ENCODE measurements around the gene PSENEN.

PSENEN gene

DNA sequence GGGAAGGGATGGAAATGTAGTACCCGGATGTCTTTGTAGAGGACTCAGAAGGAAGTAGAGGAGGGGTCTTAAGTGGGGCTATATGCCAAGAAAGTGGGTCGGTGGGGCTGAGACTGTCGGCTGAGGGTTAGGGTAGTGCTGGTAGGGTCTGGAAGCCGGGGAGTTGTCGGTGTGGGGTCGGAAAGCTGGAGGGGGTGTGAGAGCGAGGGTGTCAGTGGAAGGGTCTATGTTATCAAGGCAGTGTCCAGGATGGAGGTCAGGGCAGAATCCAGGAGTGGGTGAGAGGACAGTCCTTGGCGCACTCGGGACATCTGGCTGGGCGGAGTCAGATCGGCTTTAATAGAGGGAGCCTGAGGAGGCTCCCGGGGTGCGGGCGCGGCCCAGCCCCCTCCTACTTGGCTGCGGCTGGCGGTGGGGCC lies 9.7 kb downstream of the PSENEN start:
- TF ChIP-seq ZBTB8A (tag by site-specific recombination; IDR thresholded peaks at IDR 0.05) (no peak), GLIS2 (tag by site-specific recombination; IDR thresholded peaks at IDR 0.05) (0 out of 2 replicates have a peak, but pooled peaks have one; percentile 20), PATZ1 (tag by site-specific recombination; IDR thresholded peaks at IDR 0.05) (0 out of 2 replicates have a peak, but pooled peaks have one; percentile 9), ZNF311 (tag by site-specific recombination; IDR thresholded peaks at IDR 0.05; ENCODE audit: borderline replicate concordance) (no peak), ZIC2 (tag by site-specific recombination; IDR thresholded peaks at IDR 0.05) (0 out of 2 replicates have a peak, but pooled peaks have one; percentile 11), ZNF76 (tag by site-specific recombination; IDR thresholded peaks at IDR 0.05; ENCODE audit: borderline replicate concordance, low read depth) (no peak), ZBTB7A (tag by site-specific recombination; IDR thresholded peaks at IDR 0.05; ENCODE audit: low read depth) (peak; percentile 71; the same call in 1 of the 2 replicates)
- H3K9me3 ChIP-seq (ENCODE audit: control insufficient read depth, insufficient read depth, low read depth, low read length), result no peaks in the 10 kb centered on the region
- no peak overlapping the region for H3K4me3 ChIP-seq (ENCODE audit: low read depth, low read length)
- H3K27ac ChIP-seq (ENCODE audit: extremely low read depth, low read depth, low read length), result no peak overlapping the region
- H3K4me1 ChIP-seq (ENCODE audit: control insufficient read depth, insufficient read depth, low read length), result peaks cover 15% of the 10 kb centered on the region
- peaks cover 49 to 58% of the 10 kb centered on the region in 2 experiments for H3K36me3 ChIP-seq (ENCODE audit: control insufficient read depth in 2 of 2, insufficient read depth in 1 of 2, low read length in 2 of 2)
- ChIA-PET CTCF (interaction anchor here (1.3 kb wide), 1 partner anchor 10 kb away, joined by 3 read pairs; the partner anchor contains the start of genes PSENEN and U2AF1L4), POLR2A (interaction anchor here (0.7 to 3.0 kb wide), 2 partner anchors 10 to 15 kb away, joined by 4 to 53 read pairs; partner anchors contain the start of genes PSENEN and U2AF1L4)

DNA sequence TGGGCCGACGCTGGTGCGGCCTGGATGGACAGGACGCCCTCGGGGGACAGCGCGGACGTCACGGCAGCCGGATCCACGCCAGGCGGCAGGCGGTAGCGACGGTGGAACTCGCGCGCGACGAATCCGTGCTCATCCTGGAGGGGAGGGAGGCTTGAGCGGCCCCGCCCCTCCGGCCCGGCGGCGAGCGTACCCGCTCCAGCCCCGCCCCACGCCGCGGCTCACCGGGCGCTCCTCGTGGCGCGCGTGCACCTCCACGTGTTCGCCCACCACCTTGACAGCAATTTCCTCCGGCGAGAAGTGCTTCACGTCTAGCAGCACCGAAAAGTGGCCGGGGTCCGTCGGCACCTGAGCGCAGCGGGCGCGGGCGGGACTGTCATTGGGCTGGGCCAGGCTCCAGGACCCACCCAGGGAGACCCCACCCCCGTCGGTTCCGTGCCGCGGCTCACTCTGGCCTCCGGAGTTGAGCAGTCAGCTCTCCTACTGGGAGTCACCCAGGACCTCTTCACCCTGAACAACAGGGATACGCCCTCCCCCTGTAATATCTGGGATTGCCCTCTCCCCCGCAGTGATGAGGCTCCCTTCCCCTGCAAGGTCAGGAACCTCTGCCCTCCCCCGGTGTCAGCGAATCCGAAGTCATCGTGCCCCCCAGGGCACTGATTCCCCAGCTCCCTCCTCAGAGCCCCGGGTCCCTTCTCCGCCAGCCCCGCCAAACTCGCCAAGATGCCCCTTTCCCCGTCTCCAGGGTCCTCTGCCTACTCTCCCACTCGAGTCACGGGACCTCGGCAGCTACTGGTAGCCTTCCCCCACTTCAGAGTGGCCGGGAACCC lies 10.3 kb downstream of the PSENEN start:
- CTCF ChIA-PET, result interaction anchor here (1.3 to 1.4 kb wide), 2 partner anchors 10 to 61 kb away, joined by 3 to 5 read pairs; partner anchors contain the start of genes PSENEN and U2AF1L4
- Histone ChIP-seq H3K4me3 (ENCODE audit: low read depth, low read length) (no peak overlapping the region), H3K4me1 (ENCODE audit: control insufficient read depth, insufficient read depth, low read length) (peaks cover 15% of the 10 kb centered on the region), H3K36me3 (ENCODE audit: control insufficient read depth in 2 of 2, insufficient read depth in 1 of 2, low read length in 2 of 2) (peaks cover 55 to 62% of the 10 kb centered on the region in 2 experiments), H3K27ac (ENCODE audit: extremely low read depth, low read depth, low read length) (peak overlapping the region; percentile 32; the same call in 1 of the 2 replicates), H3K9me3 (ENCODE audit: control insufficient read depth, insufficient read depth, low read depth, low read length) (no peaks in the 10 kb centered on the region)
- POLR2A ChIA-PET, result interaction anchor here (0.7 to 3.0 kb wide), 6 partner anchors 8 to 15 kb away, joined by 3 to 87 read pairs (median 6); partner anchors contain the start of genes IGFLR1, LIN37, PSENEN and U2AF1L4
- TF ChIP-seq ZNF843 (tag by site-specific recombination; IDR thresholded peaks at IDR 0.05) (no peak), KLF8 (tag by site-specific recombination; IDR thresholded peaks at IDR 0.05) (peak; percentile 29; the same call in 1 of the 2 replicates), ZNF10 (tag by site-specific recombination; IDR thresholded peaks at IDR 0.05) (no peak), GLIS1 (tag by site-specific recombination; IDR thresholded peaks at IDR 0.05) (peak; percentile 62), IKZF3 (tag by site-specific recombination; IDR thresholded peaks at IDR 0.05) (0 out of 2 replicates have a peak, but pooled peaks have one; percentile 10), ZBTB49 (tag by site-specific recombination; IDR thresholded peaks at IDR 0.05; ENCODE audit: low read depth) (no peak), MEIS1 (CRISPR knock-in tag; IDR thresholded peaks at IDR 0.05; ENCODE audit: borderline replicate concordance) (no peak), TRIM28 (IDR thresholded peaks at IDR 0.05; ENCODE audit: borderline replicate concordance, low read length) (no peak), ZNF596 (tag by site-specific recombination; IDR thresholded peaks at IDR 0.05) (no peak), ZNF426 (tag by site-specific recombination; IDR thresholded peaks at IDR 0.05) (no peak), SP7 (tag by site-specific recombination; IDR thresholded peaks at IDR 0.05) (no peak), ZNF548 (tag by site-specific recombination; IDR thresholded peaks at IDR 0.05) (no peak), OVOL3 (tag by site-specific recombination; IDR thresholded peaks at IDR 0.05) (no peak), ZFP3 (tag by site-specific recombination; IDR thresholded peaks at IDR 0.05; ENCODE audit: low read depth) (no peak), ZNF658 (tag by site-specific recombination; IDR thresholded peaks at IDR 0.05) (no peak), GLIS2 (tag by site-specific recombination; IDR thresholded peaks at IDR 0.05) (peak; percentile 26), ZNF16 (tag by site-specific recombination; IDR thresholded peaks at IDR 0.05; ENCODE audit: low read depth) (no peak), KLF10 (tag by site-specific recombination; IDR thresholded peaks at IDR 0.05) (no peak), ZNF221 (tag by site-specific recombination; IDR thresholded peaks at IDR 0.05; ENCODE audit: borderline replicate concordance) (no peak), ZNF341 (tag by site-specific recombination; IDR thresholded peaks at IDR 0.05; ENCODE audit: low read depth) (no peak)
- TF ChIP-seq, protein P1, sequence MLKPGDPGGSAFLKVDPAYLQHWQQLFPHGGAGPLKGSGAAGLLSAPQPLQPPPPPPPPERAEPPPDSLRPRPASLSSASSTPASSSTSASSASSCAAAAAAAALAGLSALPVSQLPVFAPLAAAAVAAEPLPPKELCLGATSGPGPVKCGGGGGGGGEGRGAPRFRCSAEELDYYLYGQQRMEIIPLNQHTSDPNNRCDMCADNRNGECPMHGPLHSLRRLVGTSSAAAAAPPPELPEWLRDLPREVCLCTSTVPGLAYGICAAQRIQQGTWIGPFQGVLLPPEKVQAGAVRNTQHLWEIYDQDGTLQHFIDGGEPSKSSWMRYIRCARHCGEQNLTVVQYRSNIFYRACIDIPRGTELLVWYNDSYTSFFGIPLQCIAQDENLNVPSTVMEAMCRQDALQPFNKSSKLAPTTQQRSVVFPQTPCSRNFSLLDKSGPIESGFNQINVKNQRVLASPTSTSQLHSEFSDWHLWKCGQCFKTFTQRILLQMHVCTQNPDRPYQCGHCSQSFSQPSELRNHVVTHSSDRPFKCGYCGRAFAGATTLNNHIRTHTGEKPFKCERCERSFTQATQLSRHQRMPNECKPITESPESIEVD (tag by site-specific recombination; IDR thresholded peaks at IDR 0.05), result no peak
